Right lobe of liver (tissue), 4 donors: ENCODE data around the gene VSIG10L.

Source experiments
- CTCF ChIP-seq, 4 donors: fragments of 200-600 bp in 3 of 4; fragments of 450-650 bp in 1 of 4; IDR thresholded peaks; one replicate each; pipeline versions ENCODE4 v1.5.1 to v1.8.0; 2016 to 2022; ENCODE audit warnings: antibody characterized with exemption in 4 of 4, mild to moderate bottlenecking in 2 of 4
- POLR2A ChIP-seq: fragments of 450-650 bp; IDR thresholded peaks from one replicate; pipeline ENCODE4 v1.6.1; 2017; ENCODE audit warnings: antibody characterized with exemption, mild to moderate bottlenecking
- donor health status: DM: no; HTN: no; CAD: no.
- donor health status: DM: no; HTN: no; CAD: no.
- donor health status: DM: no; HTN: yes; CAD: no.

- TF ChIP-seq CTCF (IDR thresholded peaks at IDR 0.05) = no peak
- TF ChIP-seq POLR2A = no peak
Observed at GRCh38 chr19:51305479-51305878, 36.5 kb downstream of the VSIG10L start.
